HCT116 (cell line): ENCODE data around the gene TNS3. TPM values are rescaled to one million over a fixed set of nuclear protein-coding genes. Genes with fewer than 3 reads are reported as not detected.

ENCODE experiments used
- ATAC-seq: fragments of 200-7000 bp; cut with Tn5 transposase; 2 replicates; pipeline ENCODE4 v1.9.1; 2020; ENCODE audit warnings: mild to moderate bottlenecking, moderate library complexity
- BruUV-seq: library from RNA; stranded (reverse); fragments of 400-500 nt; replicated peaks from 2 replicates; lab custom pipeline; 2021; lab: Mats Ljungman, UMichigan
- CTCF ChIA-PET: fragments of 300-600 bp; sonication (Branson Sonifier 250); formaldehyde crosslinking; loops from one replicate; lab custom pipeline; 2021; ENCODE audit warnings: antibody characterized with exemption; lab: Charles Lee
- POLR2A ChIA-PET: fragments of 300-600, 350-600 bp; sonication (Branson Sonifier 250); formaldehyde crosslinking; loops from one replicate; lab custom pipeline; 2021; ENCODE audit warnings: antibody characterized with exemption; lab: Charles Lee
- RAD21 ChIA-PET, 2 experiments: fragments of 300-600 bp; sonication (Branson Sonifier 250); formaldehyde crosslinking; loops; one replicate each; lab custom pipeline; 2023; ENCODE audit warnings: low total read pairs in 2 of 2; ENCODE audit not compliant: uncharacterized antibody in 2 of 2, unreplicated experiment in 2 of 2, low non-redundant PET in 1 of 2; lab: Charles Lee
- DNase-seq: peaks from one replicate; pipeline ENCODE4 v3.0.0-alpha.2; 2010; ENCODE audit warnings: low read depth, low spot score
- H2AFZ ChIP-seq: fragments of 200-600 bp; shearing (Covaris generic), sonication (generic); 2 replicates; pipeline ENCODE4 v1.6.1; 2017; ENCODE audit warnings: low read depth, mixed run types, mixed read lengths, antibody characterized with exemption, low read length; ENCODE audit not compliant: poor library complexity, severe bottlenecking
- H3K27ac ChIP-seq: 2 replicates; pipeline ENCODE4 v1.5.1; 2012; ENCODE audit warnings: low read depth, low read length
- H3K27me3 ChIP-seq: fragments of 200-600 bp; sonication (generic); 2 replicates; pipeline ENCODE4 v1.6.1; 2016; ENCODE audit warnings: mixed run types, low read length, mixed read lengths; ENCODE audit not compliant: insufficient read depth
- H3K36me3 ChIP-seq, 2 experiments: fragments of 200-500 bp in 1 of 2; fragments of 200-600 bp in 1 of 2; sonication (Bioruptor generic) in 1 of 2; sonication (generic) in 1 of 2; 2 replicates each; pipeline versions ENCODE4 v1.5.1 to v1.6.1; 2014 to 2016; ENCODE audit warnings: low read length in 2 of 2, inconsistent platforms in 1 of 2, mixed read lengths in 1 of 2, mixed run types in 1 of 2; ENCODE audit not compliant: insufficient read depth in 2 of 2, control insufficient read depth in 1 of 2
- H3K4me1 ChIP-seq, 2 experiments: fragments of 200-600 bp in 1 of 2; sonication (generic) in 1 of 2; 2 replicates each; pipeline versions ENCODE4 v1.5.1 to v1.6.1; 2012 to 2017; ENCODE audit warnings: low read length in 2 of 2, inconsistent platforms in 1 of 2, mild to moderate bottlenecking in 1 of 2, mixed read lengths in 1 of 2, mixed run types in 1 of 2, moderate library complexity in 1 of 2; ENCODE audit not compliant: insufficient read depth in 2 of 2, control insufficient read depth in 1 of 2
- H3K4me2 ChIP-seq: fragments of 200-600 bp; sonication (generic); 2 replicates; pipeline ENCODE4 v1.6.1; 2017; ENCODE audit warnings: mixed run types, low read length, mixed read lengths
- H3K4me3 ChIP-seq, 2 experiments: fragments of 200-600 bp in 1 of 2; sonication (generic) in 1 of 2; replicated peaks in 1 of 2; 2 replicates each; pipeline ENCODE4 v1.5.1; 2011 to 2016; ENCODE audit warnings: low read length in 2 of 2, control low read depth in 1 of 2, low read depth in 1 of 2, mild to moderate bottlenecking in 1 of 2, mixed read lengths in 1 of 2, mixed run types in 1 of 2
- H3K79me2 ChIP-seq: fragments of 200-600 bp; sonication (generic); 2 replicates; pipeline ENCODE4 v1.6.1; 2017; ENCODE audit warnings: mild to moderate bottlenecking, mixed run types, low read length, moderate library complexity, mixed read lengths; ENCODE audit not compliant: insufficient read depth
- H3K9ac ChIP-seq: fragments of 200-600 bp; sonication (generic); 2 replicates; pipeline ENCODE4 v1.6.1; 2016; ENCODE audit warnings: low read length, mixed read lengths
- H3K9me2 ChIP-seq: fragments of 200-600 bp; sonication (generic), shearing (Covaris generic); 2 replicates; pipeline ENCODE4 v1.6.1; 2017; ENCODE audit warnings: mixed run types, mild to moderate bottlenecking, moderate library complexity; ENCODE audit not compliant: insufficient read depth
- H3K9me3 ChIP-seq, 2 experiments: fragments of 200-500 bp in 1 of 2; fragments of 200-600 bp in 1 of 2; sonication (Bioruptor generic) in 1 of 2; sonication (generic) in 1 of 2; 2 replicates each; pipeline ENCODE4 v1.6.1; 2014 to 2017; ENCODE audit warnings: low read length in 2 of 2, mixed read lengths in 2 of 2, inconsistent platforms in 1 of 2, low read depth in 1 of 2, mild to moderate bottlenecking in 1 of 2, mixed run types in 1 of 2, moderate library complexity in 1 of 2; ENCODE audit not compliant: control insufficient read depth in 1 of 2, insufficient read depth in 1 of 2
- H4K20me1 ChIP-seq: fragments of 200-600 bp; sonication (generic), shearing (Covaris generic); 2 replicates; pipeline ENCODE4 v1.6.1; 2017; ENCODE audit warnings: mixed run types, mild to moderate bottlenecking, moderate library complexity; ENCODE audit not compliant: insufficient read depth
- CBX3 ChIP-seq: IDR thresholded peaks from 2 replicates; pipeline ENCODE4 v1.6.1; 2012; ENCODE audit warnings: low read depth
- CEBPB ChIP-seq: IDR thresholded peaks from 2 replicates; pipeline ENCODE4 v1.6.1; 2012; ENCODE audit warnings: low read depth
- CTCF ChIP-seq, 3 experiments: fragments of 200-600 bp in 1 of 3; sonication (generic) in 1 of 3; IDR thresholded peaks in 2 of 3; conservative IDR thresholded peaks in 1 of 3; 2 replicates each; pipeline ENCODE4 v1.5.1; 2012 to 2017; ENCODE audit warnings: low read depth in 2 of 3, low read length in 2 of 3, antibody characterized with exemption in 1 of 3, borderline replicate concordance in 1 of 3, control low read depth in 1 of 3, mild to moderate bottlenecking in 1 of 3, mixed read lengths in 1 of 3, mixed run types in 1 of 3, moderate library complexity in 1 of 3; ENCODE audit not compliant: insufficient read depth in 1 of 3
- EGR1 ChIP-seq: IDR thresholded peaks from 2 replicates; pipeline ENCODE4 v1.6.1; 2012; ENCODE audit warnings: low read depth
- EZH2 ChIP-seq: fragments of 200-600 bp; sonication (generic); IDR thresholded peaks from 2 replicates; pipeline ENCODE4 v1.6.1; 2017; ENCODE audit warnings: antibody characterized with exemption, mixed run types
- EZH2phosphoT487 ChIP-seq: fragments of 200-600 bp; IDR thresholded peaks from 2 replicates; pipeline ENCODE4 v1.6.1; 2018; ENCODE audit warnings: antibody characterized with exemption, borderline replicate concordance
- FOSL1 ChIP-seq: IDR thresholded peaks from 2 replicates; pipeline ENCODE4 v1.6.1; 2012; ENCODE audit warnings: low read depth
- JUND ChIP-seq: IDR thresholded peaks from 2 replicates; pipeline ENCODE4 v1.6.1; 2012
- MAX ChIP-seq: IDR thresholded peaks from 2 replicates; pipeline ENCODE4 v1.6.1; 2012
- POLR2A ChIP-seq: IDR thresholded peaks from 2 replicates; pipeline ENCODE4 v1.7.0; 2011; ENCODE audit warnings: borderline replicate concordance; ENCODE audit not compliant: insufficient read depth, insufficient read length; ENCODE audit errors: extremely low read depth
- POLR2AphosphoS5 ChIP-seq: IDR thresholded peaks from 2 replicates; pipeline ENCODE4 v1.6.1; 2011; ENCODE audit warnings: mild to moderate bottlenecking, low read depth, low read length, moderate library complexity
- RAD21 ChIP-seq: IDR thresholded peaks from 2 replicates; pipeline ENCODE4 v1.6.1; 2012; ENCODE audit warnings: low read depth, mild to moderate bottlenecking
- REST ChIP-seq: IDR thresholded peaks from 2 replicates; pipeline ENCODE4 v1.6.1; 2012; ENCODE audit warnings: low read depth
- SIN3A ChIP-seq: IDR thresholded peaks from 2 replicates; pipeline ENCODE4 v1.6.1; 2012; ENCODE audit warnings: low read depth
- SP1 ChIP-seq: IDR thresholded peaks from 2 replicates; pipeline ENCODE4 v1.6.1; 2012; ENCODE audit warnings: low read depth
- SRF ChIP-seq: IDR thresholded peaks from 2 replicates; pipeline ENCODE4 v1.6.1; 2012; ENCODE audit warnings: low read depth
- TCF7L2 ChIP-seq: IDR thresholded peaks from 2 replicates; pipeline ENCODE4 v1.7.0; 2011; ENCODE audit warnings: borderline replicate concordance, inconsistent platforms; ENCODE audit not compliant: insufficient read depth, insufficient read length; ENCODE audit errors: extremely low read depth
- YY1 ChIP-seq: IDR thresholded peaks from 2 replicates; pipeline ENCODE4 v1.6.1; 2011; ENCODE audit warnings: low read length, low read depth, moderate library complexity, mild to moderate bottlenecking; ENCODE audit not compliant: insufficient replicate concordance; ENCODE audit errors: extremely low read depth
- ZBTB33 ChIP-seq: IDR thresholded peaks from 2 replicates; pipeline ENCODE4 v1.6.1; 2011; ENCODE audit warnings: mild to moderate bottlenecking, low read length, moderate library complexity; ENCODE audit not compliant: insufficient replicate concordance; ENCODE audit errors: extremely low read depth
- ZFX ChIP-seq: fragments of 450-650 bp; IDR thresholded peaks from 2 replicates; pipeline ENCODE4 v1.6.1; 2017
- intact Hi-C: fragments of 100-400 bp; cut with micrococcal nuclease; formaldehyde crosslinking; loops from 2 replicates; pipeline ENCODE4 v1.10.0; 2022
- total RNA-seq: library from RNA; stranded (reverse); gene quantifications from one replicate; pipeline ENCODE4 v1.2.1, GENCODE V29; 2021; ENCODE audit not compliant: unreplicated experiment

The TNS3 gene
- total RNA-seq, 1 experiment from 2014 or later = 9.1 TPM

GRCh38 chr7:47354071-47354470 lies 227.8 kb downstream of the TNS3 start:
- TF ChIP-seq SRF (no peak), MAX (no peak), FOSL1 (no peak), ZBTB33 (no peak), REST (no peak), EZH2phosphoT487 (no peak), SP1 (no peak), RAD21 (no peak), EZH2 (no peak), CEBPB (no peak), JUND (no peak), CBX3 (no peak), TCF7L2 (no peak), EGR1 (no peak), ZFX (no peak), POLR2A (no peak), SIN3A (no peak), POLR2AphosphoS5 (no peak), CTCF (IDR thresholded peaks at IDR 0.05 in 2 of 3, conservative IDR thresholded peaks at IDR 0.05 in 1 of 3; ENCODE audit: borderline replicate concordance in 1 of 3, insufficient read depth in 1 of 3, low read depth in 2 of 3, low read length in 2 of 3) (no peak), YY1 (no peak)
- no peak overlapping the region for H3K4me2 ChIP-seq
- no peaks in the 10 kb centered on the region for H3K27me3 ChIP-seq
- no peak overlapping the region for H3K27ac ChIP-seq
- RAD21 ChIA-PET = no interaction called here
- H3K4me1 ChIP-seq = no peaks in the 10 kb centered on the region
- H3K9me3 ChIP-seq = no peaks in the 10 kb centered on the region
- no peaks in the 10 kb centered on the region for H3K79me2 ChIP-seq
- H3K4me3 ChIP-seq = no peak overlapping the region
- POLR2A ChIA-PET = no interaction called here
- DNase-seq (no peak), ATAC-seq (no peak)
- H2AFZ ChIP-seq = no peak overlapping the region
- intact Hi-C loops = no loop called here
- no peaks in the 10 kb centered on the region for H3K36me3 ChIP-seq
- H3K9ac ChIP-seq = no peak overlapping the region
- no peaks in the 10 kb centered on the region for H3K9me2 ChIP-seq
- BruUV-seq = no TSS peak
- no peaks in the 10 kb centered on the region for H4K20me1 ChIP-seq
- CTCF ChIA-PET = no interaction called here
